ENCODE data around the gene DPYD.
A peak's percentile ranks its signal among the peaks of the same experiment; 100 is the strongest.

DPYD gene

DNA sequence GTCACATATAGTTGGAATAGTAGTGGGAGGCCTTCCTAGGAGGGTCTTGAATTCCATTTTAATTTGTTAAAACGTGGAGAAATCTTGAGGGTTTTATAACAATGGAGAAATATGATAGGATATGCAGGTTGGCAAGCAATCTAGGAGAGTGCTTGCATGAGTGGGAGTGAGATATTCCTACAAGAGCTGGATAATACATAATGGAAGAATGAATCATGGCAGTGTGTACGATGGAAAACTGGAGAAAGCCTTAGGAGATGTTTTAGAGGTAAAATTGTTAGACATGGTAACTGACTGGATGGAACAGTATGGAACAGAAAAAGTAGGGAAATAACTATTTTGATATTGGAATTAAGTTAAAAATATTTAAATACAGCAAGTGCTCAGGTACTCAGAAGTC, 846.9 kb downstream of the DPYD start:
- no peak for DNase-seq

DNA sequence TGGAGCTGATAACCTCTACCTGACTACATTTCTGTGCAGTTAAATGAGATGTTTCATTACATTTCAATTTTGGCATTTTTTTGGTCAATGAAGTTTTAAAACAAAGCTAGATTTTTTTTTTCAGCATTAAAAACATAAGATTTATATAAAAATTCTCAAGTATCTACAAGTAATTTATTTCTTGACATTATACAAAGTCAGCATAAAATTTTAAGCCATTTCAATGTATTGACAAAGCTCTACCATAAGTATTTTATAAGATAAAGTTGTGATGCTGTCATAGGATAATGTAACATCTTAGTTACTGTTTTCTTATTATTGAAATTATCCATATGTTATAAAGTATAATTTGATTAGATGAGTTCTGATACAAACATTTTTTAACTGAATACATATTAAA, 847.7 kb downstream of the DPYD start:
- no peak for DNase-seq

- peak; percentile 25 for DNase-seq
Observed at GRCh38 chr1:97071173-97071572, 849.7 kb downstream of the DPYD start.

- no peak for DNase-seq
Observed at GRCh38 chr1:97070376-97070775, 850.5 kb downstream of the DPYD start.

- DNase-seq: no peak
Observed at GRCh38 chr1:97069312-97069711, 851.5 kb downstream of the DPYD start.

- peak; percentile 28 for DNase-seq
Observed at GRCh38 chr1:97066860-97067259, 854.0 kb downstream of the DPYD start.

DNA sequence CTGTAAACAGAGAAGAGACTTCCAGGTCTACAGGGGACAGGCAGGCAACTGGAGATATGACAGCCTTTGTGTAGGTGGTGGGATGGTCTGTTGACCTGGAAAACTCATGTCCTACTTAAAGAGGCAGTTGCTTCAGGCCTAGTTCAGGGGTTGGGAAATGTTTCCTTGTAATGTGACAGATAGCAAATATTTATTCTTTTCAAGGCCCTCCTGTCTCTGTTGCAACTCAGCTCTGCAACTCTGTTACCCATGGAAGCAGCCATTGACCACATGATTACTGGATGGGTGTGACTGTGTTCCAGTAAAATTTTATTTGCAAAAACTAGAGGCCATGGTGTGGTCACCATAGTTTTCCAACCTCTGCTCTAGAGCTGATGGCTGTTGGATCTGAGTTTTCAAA, 857.3 kb downstream of the DPYD start:
- DNase-seq: no peak

GRCh38 chr1:97061604-97062003, 859.2 kb downstream of the DPYD start:
- DNase-seq: no peak

GRCh38 chr1:97056386-97056785, 864.4 kb downstream of the DPYD start:
- DNase-seq: no peak

GRCh38 chr1:97053268-97053667, 867.6 kb downstream of the DPYD start:
- no peak for DNase-seq

- DNase-seq: no peak
Observed at GRCh38 chr1:97051823-97052222, 869.0 kb downstream of the DPYD start.

GRCh38 chr1:97050506-97050905, 870.3 kb downstream of the DPYD start:
- DNase-seq: peak; percentile 78

DNA sequence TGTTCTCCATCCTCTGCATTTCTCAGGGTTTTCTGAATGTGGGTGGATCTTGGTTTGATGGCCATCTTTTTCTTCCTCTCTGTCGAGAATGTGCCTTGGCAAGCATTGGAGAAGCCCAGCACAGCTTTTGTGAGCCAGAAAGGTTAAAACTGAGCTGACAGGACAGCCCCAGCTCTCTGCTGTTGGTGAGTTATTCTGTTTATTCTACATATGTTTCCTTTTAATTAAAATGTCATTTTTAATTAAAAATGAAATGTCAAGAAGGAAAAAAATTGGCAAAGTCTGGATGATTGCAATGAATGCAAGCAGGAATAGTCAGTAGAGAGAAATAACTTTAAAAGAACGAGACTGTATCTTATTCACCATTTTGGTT, 873.4 kb downstream of the DPYD start:
- DNase-seq: no peak

- DNase-seq: no peak
Observed at GRCh38 chr1:97046765-97047420, 873.9 kb downstream of the DPYD start.

DNA sequence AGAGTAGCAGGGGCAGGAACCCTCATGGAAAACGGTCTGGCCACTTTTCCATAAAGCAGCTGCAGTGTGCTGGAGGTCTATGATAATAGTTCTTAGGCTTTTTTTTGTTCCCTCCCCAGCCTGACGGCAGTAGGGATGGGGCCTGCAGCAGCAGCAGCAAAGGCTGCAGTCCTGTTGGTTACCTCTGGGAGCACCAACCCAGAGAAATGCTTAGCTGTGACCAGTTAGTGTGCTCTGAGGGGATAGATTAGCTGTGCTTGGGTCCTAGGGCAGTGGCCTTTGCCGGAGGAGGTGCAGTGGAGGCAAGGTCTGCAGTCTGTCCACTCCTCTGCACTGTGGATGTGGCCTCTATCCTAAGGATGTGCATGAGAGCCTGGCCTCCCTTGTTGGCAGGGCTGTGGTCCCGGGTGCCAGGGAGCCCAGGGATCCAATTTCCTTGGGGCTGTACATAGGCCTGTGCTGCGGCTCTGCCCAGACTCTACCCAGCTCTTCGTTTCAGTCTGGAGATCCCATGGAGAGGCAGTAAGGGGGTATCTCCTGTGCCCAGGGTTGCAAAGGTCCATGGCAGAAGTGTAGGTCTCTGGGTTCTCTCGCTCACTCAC, 876.6 kb downstream of the DPYD start:
- DNase-seq: no peak

DNA sequence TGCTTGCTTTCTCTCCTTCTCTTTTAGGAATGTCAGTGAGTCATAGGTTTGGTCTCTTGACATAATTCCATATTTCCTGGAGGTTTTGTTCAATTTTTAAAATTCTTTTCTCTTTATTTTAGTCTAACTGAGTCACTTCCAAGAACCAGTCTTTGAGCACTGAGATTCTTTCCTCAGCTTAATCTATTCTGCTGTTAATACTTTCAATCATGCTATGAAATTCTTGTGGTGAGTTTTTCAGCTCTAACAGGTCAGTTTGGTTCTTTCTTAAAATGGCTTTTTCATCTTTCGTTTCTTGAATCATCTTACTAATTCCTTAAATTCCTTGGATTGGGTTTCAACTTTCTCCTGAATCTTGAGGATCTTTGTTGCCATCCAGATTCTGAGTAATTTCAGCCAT, 878.3 kb downstream of the DPYD start:
- DNase-seq: peak; percentile 79

GRCh38 chr1:97041026-97041425, 879.8 kb downstream of the DPYD start:
- no peak for DNase-seq

GRCh38 chr1:97038410-97038809, 882.4 kb downstream of the DPYD start:
- peak; percentile 72 for DNase-seq

GRCh38 chr1:97034651-97035050, 886.2 kb downstream of the DPYD start:
- no peak for DNase-seq

GRCh38 chr1:97033949-97034348, 886.9 kb downstream of the DPYD start:
- DNase-seq: no peak
